ENCODE measurements around the gene F11R. TPM values are rescaled to one million over a fixed set of nuclear protein-coding genes. Genes with fewer than 3 reads are reported as not detected.

Gene F11R
- total RNA-seq, 4 donors from 2014 or later = 3.1 to 6.0 (median 5.3) TPM

DNA sequence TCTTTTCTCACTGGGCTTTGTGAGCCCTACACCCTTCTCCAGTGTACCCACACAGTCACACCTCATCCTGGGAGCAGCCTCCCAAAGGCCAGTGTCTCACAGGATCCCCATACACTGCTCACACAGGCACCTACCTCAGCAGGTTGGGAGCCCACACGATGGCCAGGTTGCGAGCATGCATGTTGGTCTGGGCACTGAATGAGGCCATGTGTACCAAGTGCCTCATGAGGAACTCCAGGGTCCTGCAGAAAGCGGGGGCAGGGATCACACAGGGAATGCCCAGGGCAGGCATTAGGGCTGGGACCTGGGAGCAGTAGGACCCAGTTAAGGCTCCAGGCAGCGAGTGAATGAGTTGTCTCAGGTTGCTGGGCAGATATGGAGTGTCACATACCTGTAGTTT, 33.3 kb upstream of the F11R start:
- Histone ChIP-seq H3K4me1 (no peaks in the 10 kb centered on the region), H3K36me3 (no peaks in the 10 kb centered on the region), H3K4me3 (no peak overlapping the region), H3K27me3 (peaks cover 0 to 16% (median 10%) of the 10 kb centered on the region in 3 donors), H3K9me3 (no peaks in the 10 kb centered on the region), H3K27ac (no peak overlapping the region)
- TF ChIP-seq, protein P1, sequence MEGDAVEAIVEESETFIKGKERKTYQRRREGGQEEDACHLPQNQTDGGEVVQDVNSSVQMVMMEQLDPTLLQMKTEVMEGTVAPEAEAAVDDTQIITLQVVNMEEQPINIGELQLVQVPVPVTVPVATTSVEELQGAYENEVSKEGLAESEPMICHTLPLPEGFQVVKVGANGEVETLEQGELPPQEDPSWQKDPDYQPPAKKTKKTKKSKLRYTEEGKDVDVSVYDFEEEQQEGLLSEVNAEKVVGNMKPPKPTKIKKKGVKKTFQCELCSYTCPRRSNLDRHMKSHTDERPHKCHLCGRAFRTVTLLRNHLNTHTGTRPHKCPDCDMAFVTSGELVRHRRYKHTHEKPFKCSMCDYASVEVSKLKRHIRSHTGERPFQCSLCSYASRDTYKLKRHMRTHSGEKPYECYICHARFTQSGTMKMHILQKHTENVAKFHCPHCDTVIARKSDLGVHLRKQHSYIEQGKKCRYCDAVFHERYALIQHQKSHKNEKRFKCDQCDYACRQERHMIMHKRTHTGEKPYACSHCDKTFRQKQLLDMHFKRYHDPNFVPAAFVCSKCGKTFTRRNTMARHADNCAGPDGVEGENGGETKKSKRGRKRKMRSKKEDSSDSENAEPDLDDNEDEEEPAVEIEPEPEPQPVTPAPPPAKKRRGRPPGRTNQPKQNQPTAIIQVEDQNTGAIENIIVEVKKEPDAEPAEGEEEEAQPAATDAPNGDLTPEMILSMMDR (IDR thresholded peaks at IDR 0.05 in 4 of 5, conservative IDR thresholded peaks at IDR 0.05 in 1 of 5) = no peak
- no peak for TF ChIP-seq POLR2A (IDR thresholded peaks at IDR 0.05)
- no peak for ATAC-seq
- in situ Hi-C loops (cut with MboI; ENCODE audit: low sequenced_read_pairs in 4 of 4) = no loop called here
- intact Hi-C loops (cut with DNase I; ENCODE audit: low total_unique reads) = no loop called here
- no peak for DNase-seq

DNA sequence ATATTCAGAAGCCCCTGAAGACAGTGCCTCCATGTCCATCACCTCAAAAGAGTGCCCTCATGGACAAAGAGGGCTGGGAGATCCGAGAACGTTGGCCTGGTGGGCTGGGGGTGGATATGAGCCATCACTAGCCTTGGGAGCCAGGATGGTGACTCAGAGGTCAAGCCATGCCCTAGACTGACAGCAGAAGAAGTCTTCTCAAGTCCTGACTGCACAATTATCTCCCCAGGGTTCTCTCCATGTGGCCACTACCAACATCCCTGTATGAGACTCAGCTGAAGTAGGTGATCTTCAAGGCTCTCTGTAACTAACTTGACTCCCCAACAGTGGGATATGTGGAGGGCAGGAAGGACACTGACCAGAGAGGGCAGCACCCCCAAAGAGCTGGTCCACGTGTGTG, 31.9 kb upstream of the F11R start:
- no peak for TF ChIP-seq POLR2A (IDR thresholded peaks at IDR 0.05)
- TF ChIP-seq, protein P1 (IDR thresholded peaks at IDR 0.05 in 4 of 5, conservative IDR thresholded peaks at IDR 0.05 in 1 of 5) = no peak
- DNase-seq (no peak), ATAC-seq (no peak)
- Histone ChIP-seq H3K4me3 (no peak overlapping the region), H3K27ac (no peak overlapping the region), H3K36me3 (no peaks in the 10 kb centered on the region), H3K4me1 (no peaks in the 10 kb centered on the region), H3K9me3 (no peaks in the 10 kb centered on the region), H3K27me3 (peaks cover 0 to 16% (median 6%) of the 10 kb centered on the region in 3 donors)
- intact Hi-C loops (cut with DNase I; ENCODE audit: low total_unique reads) (no loop called here), in situ Hi-C loops (cut with MboI; ENCODE audit: low sequenced_read_pairs in 4 of 4) (no loop called here)

DNA sequence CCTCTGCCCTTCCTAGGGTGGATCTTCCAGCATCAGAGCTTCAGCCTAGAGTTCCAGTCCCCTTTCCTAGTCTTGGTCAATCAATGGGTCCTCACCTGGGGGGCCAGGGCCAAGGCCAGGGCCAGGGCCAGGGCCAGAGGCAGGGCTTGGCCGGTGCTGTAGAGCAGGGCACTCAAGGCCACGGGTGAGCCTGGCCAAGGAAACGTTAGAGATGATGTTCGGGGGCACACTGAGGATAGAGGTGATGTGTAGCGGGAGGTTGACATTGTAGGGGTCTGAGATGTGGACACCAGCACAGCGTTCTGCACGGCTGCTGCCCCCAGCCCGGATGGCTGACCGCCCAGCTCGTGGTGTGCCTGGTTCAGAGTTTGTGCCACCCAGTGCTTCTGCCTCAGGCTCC, 30.3 kb upstream of the F11R start:
- H3K4me3 ChIP-seq = no peak overlapping the region
- DNase-seq (no peak), ATAC-seq (no peak)
- H3K9me3 ChIP-seq = no peaks in the 10 kb centered on the region
- TF ChIP-seq, protein P1 (IDR thresholded peaks at IDR 0.05 in 4 of 5, conservative IDR thresholded peaks at IDR 0.05 in 1 of 5) = no peak
- TF ChIP-seq POLR2A (IDR thresholded peaks at IDR 0.05) = no peak
- intact Hi-C loops (cut with DNase I; ENCODE audit: low total_unique reads) (no loop called here), in situ Hi-C loops (cut with MboI; ENCODE audit: low sequenced_read_pairs in 4 of 4) (no loop called here)
- H3K36me3 ChIP-seq = no peaks in the 10 kb centered on the region
- no peak overlapping the region for H3K27ac ChIP-seq
- H3K27me3 ChIP-seq = peaks cover 0 to 13% (median 6%) of the 10 kb centered on the region in 3 donors
- H3K4me1 ChIP-seq = peaks cover 5 to 6% of the 10 kb centered on the region in 2 donors

DNA sequence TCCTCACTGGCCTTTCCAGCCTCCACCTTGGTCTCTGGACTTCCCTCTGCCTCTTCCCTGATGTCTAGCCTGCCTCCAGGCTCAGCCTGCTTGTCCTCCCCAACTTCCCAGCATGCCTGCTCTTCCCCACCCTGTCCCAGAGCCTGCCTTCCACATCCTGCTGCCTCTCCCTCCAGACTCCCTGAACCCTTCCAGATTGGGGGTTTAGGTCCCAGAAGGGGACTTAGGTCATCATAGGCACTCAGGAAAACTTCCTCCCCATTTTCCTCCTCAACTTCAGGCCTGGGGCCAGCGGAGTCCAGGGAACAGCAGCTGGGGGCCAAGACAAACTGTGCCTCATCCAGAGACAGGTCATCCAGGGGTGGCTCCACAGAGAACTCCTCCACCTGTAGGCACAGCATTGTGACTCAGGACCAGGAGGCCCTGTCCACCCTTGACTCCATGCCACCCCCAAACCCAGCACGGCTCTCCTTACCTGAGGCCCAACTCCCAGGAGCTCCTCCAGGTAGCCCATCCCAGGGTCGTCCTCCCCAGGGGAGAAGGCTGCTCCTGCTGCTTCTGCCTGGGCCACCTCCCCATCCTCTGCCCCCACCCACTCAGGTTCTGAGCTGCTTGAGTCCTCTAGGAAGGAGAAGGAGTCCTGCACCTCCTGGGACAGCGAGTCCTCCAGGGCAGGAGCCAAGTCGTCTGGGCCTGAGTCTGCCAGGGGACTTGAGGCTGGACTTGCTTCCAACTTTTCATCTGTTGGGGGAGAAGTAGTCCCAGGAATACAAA, 28.2 kb upstream of the F11R start:
- TF ChIP-seq, protein P1 (IDR thresholded peaks at IDR 0.05 in 4 of 5, conservative IDR thresholded peaks at IDR 0.05 in 1 of 5) = no peak
- no peak for TF ChIP-seq POLR2A (IDR thresholded peaks at IDR 0.05)
- DNase-seq (no peak), ATAC-seq (no peak)
- Histone ChIP-seq H3K4me1 (peaks cover 10 to 12% of the 10 kb centered on the region in 2 donors), H3K27ac (no peak overlapping the region), H3K36me3 (no peaks in the 10 kb centered on the region), H3K9me3 (no peaks in the 10 kb centered on the region), H3K27me3 (peaks cover 0 to 3% (median 0%) of the 10 kb centered on the region in 3 donors), H3K4me3 (no peak overlapping the region)
- in situ Hi-C loops (cut with MboI; ENCODE audit: low sequenced_read_pairs in 4 of 4) (loop anchor here in 1 of 4 donors (10.0 kb wide), 1 partner anchor 106 kb away; the partner anchor contains the start of genes UFC1 and USP21), intact Hi-C loops (cut with DNase I; ENCODE audit: low total_unique reads) (no loop called here)
